Pons (tissue), 1 donor: Measurements from ENCODE around the gene VGLL4.
A peak's percentile ranks its signal among the peaks of the same experiment; 100 is the strongest.
"Not testable (repeated sequence)": the region's sequence is repeated elsewhere in the genome, so short reads cannot be mapped to it uniquely, and the experiment has no call there.

Experiments used
- DNase-seq: peaks from one replicate; pipeline ENCODE4 v3.0.0-alpha.2; 2016; ENCODE audit warnings: low spot score

The VGLL4 gene, protein sequence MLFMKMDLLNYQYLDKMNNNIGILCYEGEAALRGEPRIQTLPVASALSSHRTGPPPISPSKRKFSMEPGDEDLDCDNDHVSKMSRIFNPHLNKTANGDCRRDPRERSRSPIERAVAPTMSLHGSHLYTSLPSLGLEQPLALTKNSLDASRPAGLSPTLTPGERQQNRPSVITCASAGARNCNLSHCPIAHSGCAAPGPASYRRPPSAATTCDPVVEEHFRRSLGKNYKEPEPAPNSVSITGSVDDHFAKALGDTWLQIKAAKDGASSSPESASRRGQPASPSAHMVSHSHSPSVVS

DNA sequence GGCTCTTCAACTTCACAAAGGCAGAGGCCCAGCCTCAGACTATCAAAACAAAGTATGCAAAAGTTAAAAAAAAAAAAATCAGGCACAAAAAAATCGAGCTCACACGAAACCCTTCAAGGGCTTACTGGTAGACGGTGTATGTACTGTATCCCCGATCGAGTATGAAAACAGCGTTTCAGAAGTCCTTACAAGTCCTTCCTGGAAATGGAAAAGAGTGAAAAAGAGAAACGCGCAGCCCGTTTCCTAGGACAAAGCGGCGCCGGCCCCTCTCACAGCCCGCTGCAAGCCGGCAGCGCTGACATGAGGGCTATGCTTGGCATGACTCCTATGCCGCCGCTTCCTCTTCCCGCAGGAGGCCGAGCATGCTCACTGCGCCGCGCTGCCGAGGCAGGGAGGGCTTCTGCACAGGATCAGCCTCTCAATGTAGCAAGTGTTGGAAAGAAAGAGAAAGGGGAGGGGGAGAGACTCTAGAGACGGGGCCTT, at the start of gene VGLL4:
VGLL4 (minus strand) TSS at position 311 of the 483 bp plus-strand sequence. CDS start 397 bp downstream, outside the sequence.
- DNase-seq, result peak; percentile 93

- DNase-seq, result no peak
Measured at GRCh38 chr3:11692532-11692813, 48.8 kb upstream of the VGLL4 start.

GRCh38 chr3:11691767-11692531, 48.2 kb upstream of the VGLL4 start:
- DNase-seq, result no peak

- no peak for DNase-seq
Measured at GRCh38 chr3:11690863-11691766, 47.4 kb upstream of the VGLL4 start.

DNA sequence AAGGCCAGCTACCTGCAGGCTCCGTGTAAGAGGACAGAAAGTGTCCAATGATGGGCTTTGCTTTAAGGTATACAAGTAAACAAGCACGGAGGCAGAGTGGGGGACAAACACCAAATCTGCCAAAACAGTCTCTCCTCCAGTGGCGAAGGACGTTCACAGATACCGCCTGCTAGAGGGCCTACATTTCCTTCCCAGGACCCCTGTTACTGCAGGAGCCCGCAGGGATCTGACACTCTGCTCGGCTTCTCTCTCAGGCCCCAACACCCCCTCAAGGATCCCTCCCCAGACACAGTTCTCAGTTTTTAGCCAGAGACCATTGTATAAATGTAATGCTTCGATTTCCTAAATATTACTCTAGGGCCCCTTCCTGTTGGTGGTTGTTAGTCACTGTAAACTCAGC, 46.0 kb upstream of the VGLL4 start:
- no peak for DNase-seq

DNA sequence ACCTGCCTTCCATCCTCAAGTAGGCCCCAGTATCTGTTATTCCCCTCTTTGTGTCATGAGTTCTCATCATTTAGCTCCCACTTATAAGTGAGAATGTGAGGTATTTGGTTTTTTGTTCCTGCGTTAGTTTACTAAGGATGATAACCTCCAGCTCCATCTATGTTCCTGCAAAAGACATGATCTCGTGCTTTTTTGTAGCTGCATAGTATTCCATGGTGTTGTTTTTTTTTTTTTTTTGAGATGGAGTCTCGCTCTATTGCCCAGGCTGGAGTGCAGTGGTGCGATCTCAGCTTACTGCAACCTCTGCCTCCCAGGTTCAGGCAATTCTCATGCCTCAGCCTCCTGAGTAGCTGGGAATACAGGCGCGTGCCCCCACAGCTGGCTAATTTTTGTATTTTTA, 41.3 kb upstream of the VGLL4 start:
- not testable (repeated sequence) for DNase-seq

- DNase-seq, result no peak
Measured at GRCh38 chr3:11680509-11680908, 36.8 kb upstream of the VGLL4 start.

DNA sequence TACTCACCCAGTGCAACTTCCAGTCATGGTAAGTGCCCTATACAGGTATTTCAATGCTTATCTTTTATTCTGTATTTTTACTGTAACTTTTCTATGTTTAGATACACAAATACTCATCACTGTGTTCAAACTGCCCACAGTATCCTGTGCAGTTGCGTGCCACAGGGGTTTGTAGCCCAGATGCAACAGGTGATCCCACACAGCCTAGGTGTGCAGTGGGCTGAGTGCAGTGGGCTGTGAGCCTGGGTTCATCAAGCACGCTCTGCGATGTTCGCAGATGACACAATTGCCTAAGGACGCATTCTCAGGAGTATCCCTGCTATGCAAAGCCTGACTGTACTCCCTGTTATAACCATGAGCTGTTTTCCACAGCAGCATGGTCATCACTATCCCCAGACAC, 36.2 kb upstream of the VGLL4 start:
- no peak for DNase-seq

DNA sequence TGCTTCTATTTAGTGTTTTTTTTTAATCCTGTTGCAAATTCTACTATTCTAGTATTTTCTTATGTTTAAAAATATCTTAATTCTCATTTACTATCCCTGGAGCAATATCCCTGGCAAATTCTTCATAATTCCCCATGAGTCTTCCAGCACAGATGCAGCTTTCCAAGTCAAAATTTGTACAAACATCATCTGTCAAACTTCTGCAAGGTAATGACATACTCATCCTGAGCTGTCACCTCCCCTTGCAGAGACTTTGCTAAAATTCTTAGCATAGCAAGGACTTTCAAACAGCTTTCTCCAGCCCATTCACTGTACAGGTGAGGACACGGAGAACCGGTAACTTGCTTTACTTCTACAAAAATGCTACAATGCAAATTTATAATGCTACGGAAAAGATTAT, 28.6 kb upstream of the VGLL4 start:
- no peak for DNase-seq

DNA sequence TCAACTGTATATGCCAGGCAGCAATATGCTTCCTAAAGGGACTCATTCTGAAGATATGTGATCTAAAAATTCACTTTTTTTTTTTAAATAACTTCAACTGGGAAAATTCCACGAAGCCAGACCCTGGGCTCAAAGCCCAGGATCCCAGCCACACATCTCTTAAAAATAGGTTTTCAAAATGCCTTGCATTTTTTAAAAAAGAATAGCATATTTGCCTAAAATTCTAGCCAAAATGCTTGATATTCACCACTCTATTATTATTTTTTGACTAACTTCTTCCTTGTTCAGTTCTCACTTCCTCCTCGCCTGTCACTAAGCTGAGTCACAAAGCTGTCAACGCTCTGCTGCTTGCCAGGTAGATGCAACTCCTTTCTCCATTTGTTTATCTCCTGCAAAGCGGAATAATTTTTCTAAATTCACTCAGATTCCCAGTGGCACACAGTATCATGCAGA, 28.0 kb upstream of the VGLL4 start:
- DNase-seq, result no peak

DNA sequence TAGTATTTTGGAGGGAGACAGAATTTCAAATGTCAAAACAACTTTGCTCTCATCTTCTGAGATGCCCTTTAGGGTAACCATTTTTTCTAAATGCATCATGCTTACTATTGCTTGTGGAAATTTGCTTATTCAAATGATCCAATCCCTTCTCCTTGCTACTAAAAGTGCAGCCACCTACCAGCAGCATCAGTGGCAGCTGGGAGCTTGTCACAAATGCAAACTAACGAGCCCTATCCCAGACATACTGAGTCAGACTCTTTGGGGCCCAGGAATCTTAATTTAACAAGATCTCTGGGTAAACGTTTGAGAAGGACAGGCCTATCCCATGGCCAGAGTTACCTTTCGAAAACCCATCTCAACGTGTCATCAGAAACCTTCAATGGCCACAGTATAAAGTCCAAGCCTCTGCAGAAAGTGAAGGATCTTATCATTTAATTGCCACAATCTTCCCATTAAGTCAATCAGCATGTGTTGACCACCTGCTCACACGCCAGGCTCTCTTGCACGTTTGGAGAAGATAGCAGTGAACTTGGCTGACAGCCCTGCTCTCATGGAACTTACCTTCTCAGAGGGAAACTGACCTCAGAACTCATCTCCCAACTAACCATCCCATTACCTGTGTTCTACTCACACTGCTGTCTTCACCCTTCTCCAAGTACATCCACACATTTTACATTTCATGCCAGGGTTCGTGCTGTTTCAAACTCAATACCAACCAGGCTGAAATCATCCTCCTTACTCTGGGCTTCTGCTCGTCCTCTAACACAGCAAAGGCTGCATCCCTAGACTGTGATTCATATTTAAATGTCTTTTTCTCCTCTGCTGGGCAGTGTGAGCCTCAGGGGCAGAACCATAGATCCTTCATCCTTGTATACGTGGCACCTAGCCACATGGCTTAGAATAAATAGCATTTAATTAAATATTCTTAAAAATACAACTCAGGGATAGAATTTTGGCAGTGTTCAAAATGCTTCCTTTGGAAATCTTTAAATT, 24.8 kb upstream of the VGLL4 start:
- no peak for DNase-seq

- no peak for DNase-seq
Measured at GRCh38 chr3:11665331-11665730, 21.6 kb upstream of the VGLL4 start.

DNA sequence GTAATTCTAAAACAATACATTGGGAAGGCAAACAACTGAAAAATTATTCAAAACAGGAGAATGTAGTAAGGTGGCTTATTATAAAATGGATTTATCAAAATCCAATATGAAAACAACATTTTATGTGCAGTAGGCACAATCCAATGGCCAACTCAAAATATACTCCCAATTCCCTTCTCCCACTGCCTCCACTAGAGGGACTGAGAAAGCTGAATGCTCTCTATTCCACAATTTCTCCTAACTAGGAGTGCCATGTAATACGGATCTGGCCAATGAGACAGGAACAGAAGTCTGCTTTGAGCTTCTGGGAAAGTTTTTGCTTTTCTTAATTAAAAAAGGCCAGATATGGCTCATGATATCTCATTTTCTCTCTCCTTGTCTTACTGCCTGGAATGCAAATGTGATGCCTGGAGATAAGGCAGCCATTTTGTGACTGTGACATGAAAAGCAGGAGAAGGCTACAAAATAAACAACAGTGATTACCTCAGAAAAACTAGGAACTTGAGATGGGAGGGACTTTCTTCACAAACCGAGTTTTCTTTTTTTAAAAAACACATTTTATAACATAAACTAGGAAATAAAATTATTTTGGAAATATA, 18.8 kb upstream of the VGLL4 start:
- DNase-seq, result no peak

- DNase-seq, result no peak
Measured at GRCh38 chr3:11661827-11662226, 18.1 kb upstream of the VGLL4 start.

- DNase-seq, result no peak
Measured at GRCh38 chr3:11661052-11661656, 17.4 kb upstream of the VGLL4 start.

GRCh38 chr3:11660242-11660641, 16.5 kb upstream of the VGLL4 start:
- no peak for DNase-seq

DNA sequence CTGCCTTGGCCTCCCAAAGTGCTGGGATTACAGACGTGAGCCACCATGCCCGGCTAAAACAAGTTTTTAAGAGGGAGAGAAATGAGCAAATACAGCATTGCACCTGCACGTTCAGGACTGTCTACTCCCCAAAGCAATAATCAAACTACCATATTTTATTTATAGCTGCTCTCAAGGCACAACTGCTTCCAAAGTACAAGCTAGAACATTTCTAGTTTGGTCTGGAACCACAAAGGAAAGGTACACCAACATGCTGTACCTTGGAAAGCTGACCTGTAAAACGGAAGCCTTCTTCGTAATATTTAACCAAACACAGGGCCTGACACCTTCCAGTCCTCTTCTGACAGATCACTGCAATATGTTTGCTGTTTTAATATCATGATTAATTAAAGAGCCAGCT, 14.5 kb upstream of the VGLL4 start:
- no peak for DNase-seq

GRCh38 chr3:11655196-11655928, 11.6 kb upstream of the VGLL4 start:
- no peak for DNase-seq

DNA sequence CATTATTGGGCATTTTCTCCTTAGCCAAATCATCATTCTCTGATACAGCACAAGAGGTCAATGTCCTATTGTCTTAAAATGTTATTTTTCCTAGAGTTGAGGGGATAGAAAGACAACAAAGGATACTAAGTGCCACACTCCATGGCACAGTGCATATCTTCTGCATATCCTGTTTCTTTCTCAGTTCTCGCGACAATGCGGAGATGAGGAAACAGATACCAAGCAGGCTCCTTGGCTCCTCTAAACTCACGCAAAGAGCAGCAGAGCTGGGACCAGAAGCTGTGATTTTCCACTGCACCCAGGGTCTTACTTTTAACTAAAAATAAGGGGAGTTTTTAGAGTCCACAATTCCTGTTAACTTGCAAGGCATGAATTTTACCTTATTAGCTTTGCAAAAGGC, 10.5 kb upstream of the VGLL4 start:
- DNase-seq, result no peak
